ENCODE measurements around the gene NOMO2. TPM values are rescaled to one million over a fixed set of nuclear protein-coding genes. Genes with fewer than 3 reads are reported as not detected.
A peak's percentile ranks its signal among the peaks of the same experiment; 100 is the strongest.
"Not testable (repeated sequence)": the region's sequence is repeated elsewhere in the genome, so short reads cannot be mapped to it uniquely, and the experiment has no call there.

NOMO2 gene
- total and polyA plus RNA-seq, 11 donors = 94.2 to 248 (median 157) TPM

- H3K9me3 ChIP-seq; H3K4me3 ChIP-seq; H3K4me1 ChIP-seq; intact Hi-C loops (cut with DNase I); H3K27ac ChIP-seq; H3K36me3 ChIP-seq; H3K27me3 ChIP-seq; ATAC-seq: not testable (repeated sequence)
- WGBS, 4 donors = 65 to 81% (median 68%) methylated on average over 5 of the region's 5 CpGs
- peak in 1 of 5 donors; percentile 48 for DNase-seq
These were observed 32.0 kb upstream of the NOMO2 start for GRCh38 chr16:18593904-18594303.

- H3K36me3 ChIP-seq; H3K27ac ChIP-seq; ATAC-seq; H3K4me1 ChIP-seq; H3K4me3 ChIP-seq; intact Hi-C loops (cut with DNase I); DNase-seq; H3K9me3 ChIP-seq; H3K27me3 ChIP-seq: not testable (repeated sequence)
- 79 to 86% (median 83%) methylated on average over 5 of the region's 5 CpGs for WGBS, 4 donors
These were observed 31.1 kb upstream of the NOMO2 start for GRCh38 chr16:18592982-18593381.

GRCh38 chr16:18591908-18592307, 30.0 kb upstream of the NOMO2 start:
- H3K27ac ChIP-seq; ATAC-seq; H3K4me3 ChIP-seq; intact Hi-C loops (cut with DNase I); H3K4me1 ChIP-seq; DNase-seq; H3K27me3 ChIP-seq; H3K9me3 ChIP-seq; H3K36me3 ChIP-seq: not testable (repeated sequence)
- WGBS, 4 donors = 51 to 70% (median 63%) methylated on average over 4 of the region's 4 CpGs

GRCh38 chr16:18591441-18591840, 29.5 kb upstream of the NOMO2 start:
- H3K27me3 ChIP-seq; DNase-seq; H3K9me3 ChIP-seq; ATAC-seq; H3K36me3 ChIP-seq; H3K4me3 ChIP-seq; intact Hi-C loops (cut with DNase I); H3K27ac ChIP-seq; H3K4me1 ChIP-seq: not testable (repeated sequence)

GRCh38 chr16:18589806-18590205, 27.9 kb upstream of the NOMO2 start:
- H3K9me3 ChIP-seq; H3K4me1 ChIP-seq; H3K36me3 ChIP-seq; intact Hi-C loops (cut with DNase I); ATAC-seq; H3K27me3 ChIP-seq; DNase-seq; H3K4me3 ChIP-seq; H3K27ac ChIP-seq: not testable (repeated sequence)
- 63 to 74% (median 71%) methylated on average over 8 to 10 of the region's 10 CpGs for WGBS, 4 donors

- H3K9me3 ChIP-seq; H3K27ac ChIP-seq; H3K4me3 ChIP-seq; H3K4me1 ChIP-seq; intact Hi-C loops (cut with DNase I); H3K36me3 ChIP-seq; ATAC-seq; DNase-seq; H3K27me3 ChIP-seq: not testable (repeated sequence)
- 57 to 76% (median 67%) methylated on average over 2 to 5 of the region's 5 CpGs for WGBS, 4 donors
These were observed 25.0 kb upstream of the NOMO2 start for GRCh38 chr16:18586560-18587540.

GRCh38 chr16:18585789-18586188, 23.9 kb upstream of the NOMO2 start:
- H3K36me3 ChIP-seq; H3K9me3 ChIP-seq; ATAC-seq; H3K27ac ChIP-seq; intact Hi-C loops (cut with DNase I); H3K4me3 ChIP-seq; H3K4me1 ChIP-seq; DNase-seq; H3K27me3 ChIP-seq: not testable (repeated sequence)
- 93 to 98% (median 96%) methylated on average over 8 to 10 of the region's 10 CpGs for WGBS, 4 donors

GRCh38 chr16:18582902-18583301, 21.0 kb upstream of the NOMO2 start:
- TF ChIP-seq POLR2A (IDR thresholded peaks at IDR 0.05) (no peak), CTCF (IDR thresholded peaks at IDR 0.05) (no peak)
- no peaks in the 10 kb centered on the region for H3K36me3 ChIP-seq
- no peaks in the 10 kb centered on the region for H3K9me3 ChIP-seq
- no peak for DNase-seq
- ATAC-seq = no peak
- no peak overlapping the region for H3K4me3 ChIP-seq
- no peaks in the 10 kb centered on the region for H3K27me3 ChIP-seq
- no peak overlapping the region for H3K27ac ChIP-seq
- WGBS, 4 donors = 82 to 92% (median 86%) methylated on average over 1 of the region's 1 CpG
- intact Hi-C loops (cut with DNase I) = no loop called here
- H3K4me1 ChIP-seq = no peaks in the 10 kb centered on the region

GRCh38 chr16:18580396-18580795, 18.5 kb upstream of the NOMO2 start:
- H3K27me3 ChIP-seq; DNase-seq; H3K27ac ChIP-seq; H3K4me3 ChIP-seq; intact Hi-C loops (cut with DNase I); H3K36me3 ChIP-seq; H3K4me1 ChIP-seq; H3K9me3 ChIP-seq: not testable (repeated sequence)
- 72 to 85% (median 82%) methylated on average over 3 of the region's 5 CpGs for WGBS, 4 donors
- peak in 1 of 4 donors; percentile 38 for ATAC-seq

- DNase-seq; H3K27me3 ChIP-seq; H3K4me1 ChIP-seq; intact Hi-C loops (cut with DNase I); H3K27ac ChIP-seq; H3K9me3 ChIP-seq; ATAC-seq; H3K36me3 ChIP-seq; H3K4me3 ChIP-seq: not testable (repeated sequence)
- WGBS, 4 donors = 86 to 99% (median 93%) methylated on average over 2 of the region's 2 CpGs
These were observed 17.4 kb upstream of the NOMO2 start for GRCh38 chr16:18579261-18579660.

Data from heart left ventricle (tissue), 16 donors.